Large intestine (tissue), 3 donors: ENCODE data around the gene COLQ. TPM values are rescaled to one million over a fixed set of nuclear protein-coding genes. Genes with fewer than 3 reads are reported as not detected.
"Not testable (repeated sequence)": the region's sequence is repeated elsewhere in the genome, so short reads cannot be mapped to it uniquely, and the experiment has no call there.

Experiments
- DNase-seq, 2 donors: peaks; one replicate each; pipeline versions ENCODE4 v3.0.0 to v3.0.0-alpha.2; 2013
- H3K27ac ChIP-seq: one replicate; pipeline ENCODE4 v1.5.1; 2013; ENCODE audit warnings: low read length
- H3K27me3 ChIP-seq: 2 replicates; pipeline ENCODE4 v1.6.1; 2013; ENCODE audit warnings: low read length; ENCODE audit not compliant: control insufficient read depth, insufficient read depth
- H3K36me3 ChIP-seq: 2 replicates; pipeline ENCODE4 v1.6.1; 2013; ENCODE audit warnings: low read length; ENCODE audit not compliant: control insufficient read depth, insufficient read depth
- H3K4me1 ChIP-seq: one replicate; pipeline ENCODE4 v1.6.1; 2013; ENCODE audit warnings: low read length; ENCODE audit not compliant: control insufficient read depth, insufficient read depth
- H3K4me3 ChIP-seq: one replicate; pipeline ENCODE4 v1.5.1; 2013; ENCODE audit warnings: low read length
- H3K9me3 ChIP-seq: one replicate; pipeline ENCODE4 v1.6.1; 2013; ENCODE audit warnings: mild to moderate bottlenecking, low read depth, low read length, moderate library complexity; ENCODE audit not compliant: control insufficient read depth
- WGBS: methylation state at CpG from one replicate; pipeline ENCODE4 v1.1.5; 2013; ENCODE audit warnings: low lambda C conversion rate; ENCODE audit not compliant: insufficient coverage; 5-methylcytosine and 5-hydroxymethylcytosine counted together
- polyA plus RNA-seq: library from polyadenylated mRNA; unstranded; fragments of 120-200 nt; gene quantifications from one replicate; pipeline ENCODE4 v1.2.1, GENCODE V29; 2013

Gene COLQ
- polyA plus RNA-seq, 1 donor: 4.7 TPM

DNA sequence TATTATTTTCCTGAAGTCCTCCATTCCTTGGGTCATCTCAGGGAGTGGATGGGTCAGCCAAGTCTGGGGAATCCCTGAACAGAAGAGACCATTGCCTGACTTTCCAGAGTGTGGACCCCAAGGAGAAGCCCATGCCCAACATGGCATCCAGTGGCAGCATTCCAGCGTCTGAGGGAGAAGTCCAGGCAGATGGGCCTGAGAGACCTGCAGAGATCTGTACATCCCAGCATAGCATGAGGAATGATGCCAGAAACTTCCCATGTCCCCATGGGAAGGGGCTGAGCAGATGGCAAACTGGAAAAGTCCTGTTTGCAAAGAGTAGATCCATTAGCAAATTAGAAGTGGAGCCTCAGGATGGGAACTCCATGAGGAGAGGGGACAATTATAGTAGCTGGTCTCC lies 17.6 kb upstream of the COLQ start:
- H3K4me3 ChIP-seq: no peak overlapping the region
- no peaks in the 10 kb centered on the region for H3K9me3 ChIP-seq
- H3K4me1 ChIP-seq: no peaks in the 10 kb centered on the region
- WGBS: no CpG with 5 or more reads among the region's 1 CpG
- no peaks in the 10 kb centered on the region for H3K27me3 ChIP-seq
- DNase-seq: no peak
- H3K27ac ChIP-seq: no peak overlapping the region
- H3K36me3 ChIP-seq: no peaks in the 10 kb centered on the region

DNA sequence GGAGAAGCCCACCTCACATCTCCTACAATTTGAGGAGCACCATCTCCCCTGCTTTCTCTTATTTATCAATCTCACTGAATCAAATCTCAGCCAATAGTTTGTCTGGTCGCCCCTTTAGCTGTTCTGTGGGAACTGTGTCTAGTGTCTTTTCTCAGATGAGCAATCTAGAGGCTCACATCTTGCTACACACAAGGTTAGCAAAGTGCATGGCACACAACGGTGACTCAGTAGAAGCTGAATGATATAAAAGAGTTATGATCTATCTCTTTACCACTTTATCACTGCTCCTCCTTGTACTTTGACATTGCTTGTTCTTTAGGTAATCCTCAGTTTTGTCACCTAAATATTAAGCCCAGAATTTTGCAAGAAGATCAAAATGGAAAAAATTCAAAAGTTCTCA lies 16.8 kb upstream of the COLQ start:
- no peak for DNase-seq
- Histone ChIP-seq H3K27ac (no peak overlapping the region), H3K4me3 (no peak overlapping the region), H3K4me1 (no peaks in the 10 kb centered on the region), H3K27me3 (no peaks in the 10 kb centered on the region), H3K36me3 (no peaks in the 10 kb centered on the region), H3K9me3 (no peaks in the 10 kb centered on the region)
- no CpG with 5 or more reads among the region's 2 CpGs for WGBS

DNA sequence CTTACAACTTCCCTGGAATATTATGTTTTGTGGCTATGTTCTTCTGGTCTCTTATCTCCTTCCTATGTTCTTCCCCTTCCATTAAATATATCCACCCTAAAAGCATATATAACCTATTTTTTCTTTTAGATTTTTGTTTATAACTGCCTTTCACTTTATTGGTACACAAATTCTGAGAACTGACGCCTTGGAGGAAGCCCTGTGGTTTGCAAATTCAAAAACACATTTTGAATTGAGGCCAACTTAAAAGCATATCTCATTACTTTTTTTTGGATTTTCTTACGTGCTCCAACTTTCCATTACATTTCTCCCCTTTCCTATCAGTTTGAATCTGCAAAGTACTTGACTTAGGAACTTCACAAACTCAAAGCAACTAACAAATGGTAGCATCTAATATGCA lies 15.3 kb upstream of the COLQ start:
- Histone ChIP-seq H3K4me1 (no peaks in the 10 kb centered on the region), H3K27ac (no peak overlapping the region), H3K4me3 (no peak overlapping the region), H3K36me3 (no peaks in the 10 kb centered on the region), H3K27me3 (no peaks in the 10 kb centered on the region), H3K9me3 (no peaks in the 10 kb centered on the region)
- no peak for DNase-seq
- 79% methylated on average over 2 of the region's 2 CpGs for WGBS

DNA sequence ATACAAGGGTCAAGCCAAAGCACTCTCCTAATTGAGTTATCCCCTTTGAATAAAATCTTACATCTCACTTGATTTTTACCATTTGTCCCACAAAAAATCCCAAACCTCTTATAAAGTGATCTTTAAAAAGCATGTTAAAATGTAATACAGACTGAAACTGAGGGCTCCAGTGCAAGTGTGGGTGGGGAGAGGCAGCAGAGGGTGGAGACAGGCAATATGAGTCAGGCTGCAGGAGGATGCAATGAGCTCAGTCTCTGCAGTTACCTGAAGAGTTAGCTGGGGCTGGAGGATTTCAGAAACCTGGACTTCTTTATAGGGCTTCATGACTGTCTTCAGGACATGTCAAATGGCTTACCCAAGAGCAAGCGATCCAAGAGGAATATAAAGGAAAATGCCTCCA lies 14.2 kb upstream of the COLQ start:
- Histone ChIP-seq H3K27ac (no peak overlapping the region), H3K9me3 (no peaks in the 10 kb centered on the region), H3K4me3 (no peak overlapping the region), H3K36me3 (no peaks in the 10 kb centered on the region), H3K27me3 (no peaks in the 10 kb centered on the region), H3K4me1 (no peaks in the 10 kb centered on the region)
- DNase-seq: no peak
- WGBS: no CpG with 5 or more reads among the region's 1 CpG

DNA sequence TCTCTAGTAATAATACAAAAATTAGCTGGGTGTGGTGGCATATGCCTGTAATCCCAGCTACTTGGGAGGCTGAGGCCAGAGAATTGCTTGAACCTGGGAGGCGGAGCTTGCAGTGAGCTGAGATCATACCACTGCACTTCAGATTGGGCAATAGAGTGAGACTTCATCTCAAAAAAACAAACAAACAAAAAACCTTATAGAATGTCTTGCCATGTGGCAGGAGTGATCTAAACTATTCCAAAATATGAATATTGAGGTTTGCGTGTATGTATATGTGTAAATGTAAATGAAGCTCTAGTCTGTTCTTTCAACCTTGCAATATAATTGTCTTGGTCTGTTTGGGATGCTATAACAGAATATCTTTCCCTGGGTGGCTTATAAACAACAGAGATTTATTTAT lies 11.1 kb upstream of the COLQ start:
- DNase-seq, H3K4me1 ChIP-seq, H3K27ac ChIP-seq, H3K36me3 ChIP-seq, H3K4me3 ChIP-seq, H3K27me3 ChIP-seq, H3K9me3 ChIP-seq: not testable (repeated sequence)
- no CpG with 5 or more reads among the region's 2 CpGs for WGBS

DNA sequence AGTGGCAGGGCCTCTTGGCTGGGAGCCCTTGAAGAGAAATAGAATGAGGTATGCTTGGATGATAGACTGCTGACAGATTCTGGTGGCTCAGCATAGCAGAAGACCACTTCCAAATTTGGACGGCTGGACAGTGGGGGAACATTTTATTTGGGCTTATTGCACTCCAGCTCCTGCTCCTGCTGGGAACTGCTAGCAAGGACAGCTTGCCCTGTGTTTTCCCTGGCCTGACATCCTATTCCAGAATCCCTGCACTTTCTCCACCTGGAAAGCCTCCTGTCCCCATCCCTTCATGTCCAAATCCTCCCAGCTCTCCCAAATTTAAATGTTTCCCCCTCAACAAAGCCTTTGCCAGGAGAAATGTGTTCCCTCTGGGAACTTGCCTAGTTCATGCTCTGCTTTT lies 9.8 kb upstream of the COLQ start:
- Histone ChIP-seq H3K27me3 (no peaks in the 10 kb centered on the region), H3K36me3 (no peaks in the 10 kb centered on the region), H3K4me1 (no peaks in the 10 kb centered on the region), H3K4me3 (no peak overlapping the region), H3K9me3 (no peaks in the 10 kb centered on the region), H3K27ac (no peak overlapping the region)
- DNase-seq: no peak
- WGBS: no CpG with 5 or more reads among the region's 1 CpG

DNA sequence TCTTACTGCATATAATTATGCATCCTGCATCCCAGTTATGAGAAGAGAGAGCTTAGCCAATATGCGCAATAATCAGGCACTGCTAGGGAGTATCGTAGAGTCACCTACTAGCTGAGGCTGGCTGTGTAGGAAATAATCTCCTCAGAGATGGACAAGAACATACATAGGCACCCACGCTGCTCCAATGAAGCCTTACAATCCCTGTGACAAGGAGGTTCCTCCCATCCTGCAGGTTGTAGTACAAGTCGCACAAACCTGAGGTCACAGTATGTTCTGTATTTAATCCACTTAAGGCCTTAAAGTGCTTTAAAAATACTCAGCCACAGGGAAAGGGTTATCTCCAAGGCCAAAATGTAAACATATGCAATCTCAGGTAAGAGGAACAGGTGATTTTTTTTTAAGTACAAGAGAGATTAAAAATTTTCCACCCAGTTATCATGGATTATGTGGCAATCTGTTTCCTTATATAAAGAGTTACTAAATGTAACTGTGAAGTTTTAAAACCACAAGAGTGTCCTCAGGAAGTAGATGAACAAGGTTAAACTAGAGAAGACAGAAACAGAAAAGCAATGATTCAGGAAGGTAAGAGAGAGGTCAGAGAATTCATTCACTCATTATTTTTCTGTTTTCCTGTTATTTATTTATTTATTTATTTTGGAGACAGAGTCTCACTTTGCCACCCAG lies 7.5 kb upstream of the COLQ start:
- no peaks in the 10 kb centered on the region for H3K36me3 ChIP-seq
- no peaks in the 10 kb centered on the region for H3K9me3 ChIP-seq
- H3K27ac ChIP-seq: no peak overlapping the region
- WGBS: no CpG with 5 or more reads among the region's 4 CpGs
- no peaks in the 10 kb centered on the region for H3K4me1 ChIP-seq
- H3K4me3 ChIP-seq: no peak overlapping the region
- no peaks in the 10 kb centered on the region for H3K27me3 ChIP-seq
- DNase-seq: no peak

DNA sequence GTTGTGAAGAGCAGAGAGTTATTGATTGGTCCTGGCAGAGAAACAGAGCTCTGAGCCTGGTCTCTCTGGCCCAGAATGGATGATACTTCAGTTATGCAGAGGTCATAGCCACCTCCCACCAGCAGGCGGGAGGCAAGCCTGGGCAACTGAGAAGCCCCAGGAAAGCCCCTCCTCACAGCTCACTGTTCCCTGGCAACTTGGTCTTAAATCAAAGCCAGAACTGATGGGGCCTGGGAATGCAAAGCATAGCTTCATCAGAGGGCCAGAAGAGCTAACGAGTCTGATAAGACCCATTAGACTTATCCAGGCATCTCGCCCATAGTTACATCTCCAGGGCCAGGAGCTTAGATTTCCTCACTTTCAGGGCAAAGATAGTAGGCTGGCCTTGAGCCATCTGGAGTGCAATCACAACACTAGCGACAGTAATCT lies 5.5 kb upstream of the COLQ start:
- H3K9me3 ChIP-seq: no peaks in the 10 kb centered on the region
- no CpG with 5 or more reads among the region's 4 CpGs for WGBS
- H3K4me1 ChIP-seq: no peaks in the 10 kb centered on the region
- DNase-seq: peak; percentile 29 to 35
- H3K27ac ChIP-seq: no peak overlapping the region
- no peaks in the 10 kb centered on the region for H3K36me3 ChIP-seq
- no peak overlapping the region for H3K4me3 ChIP-seq
- no peaks in the 10 kb centered on the region for H3K27me3 ChIP-seq

DNA sequence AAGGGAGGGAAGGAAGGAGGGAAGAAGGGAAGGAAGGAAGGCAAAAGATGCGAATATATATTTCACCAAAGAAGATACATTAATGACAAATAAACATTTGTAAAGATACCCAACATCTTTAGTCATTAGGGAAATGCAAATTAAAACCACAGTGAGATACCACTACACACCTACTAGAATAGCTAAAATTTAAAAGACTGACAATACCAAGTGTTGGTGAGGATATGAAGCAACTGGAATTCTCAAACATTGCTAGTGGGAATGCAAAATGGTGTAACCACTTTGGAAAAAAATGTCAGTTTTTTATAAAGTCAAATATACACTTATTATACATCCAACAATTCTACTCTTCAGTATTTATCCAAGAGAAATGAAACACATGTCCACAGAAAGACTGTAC lies 4.3 kb upstream of the COLQ start:
- DNase-seq: no peak
- H3K27ac ChIP-seq: no peak overlapping the region
- H3K9me3 ChIP-seq: no peaks in the 10 kb centered on the region
- no peaks in the 10 kb centered on the region for H3K4me1 ChIP-seq
- H3K36me3 ChIP-seq: no peaks in the 10 kb centered on the region
- no peak overlapping the region for H3K4me3 ChIP-seq
- no peaks in the 10 kb centered on the region for H3K27me3 ChIP-seq
- 100% methylated on average over 1 of the region's 1 CpG for WGBS

DNA sequence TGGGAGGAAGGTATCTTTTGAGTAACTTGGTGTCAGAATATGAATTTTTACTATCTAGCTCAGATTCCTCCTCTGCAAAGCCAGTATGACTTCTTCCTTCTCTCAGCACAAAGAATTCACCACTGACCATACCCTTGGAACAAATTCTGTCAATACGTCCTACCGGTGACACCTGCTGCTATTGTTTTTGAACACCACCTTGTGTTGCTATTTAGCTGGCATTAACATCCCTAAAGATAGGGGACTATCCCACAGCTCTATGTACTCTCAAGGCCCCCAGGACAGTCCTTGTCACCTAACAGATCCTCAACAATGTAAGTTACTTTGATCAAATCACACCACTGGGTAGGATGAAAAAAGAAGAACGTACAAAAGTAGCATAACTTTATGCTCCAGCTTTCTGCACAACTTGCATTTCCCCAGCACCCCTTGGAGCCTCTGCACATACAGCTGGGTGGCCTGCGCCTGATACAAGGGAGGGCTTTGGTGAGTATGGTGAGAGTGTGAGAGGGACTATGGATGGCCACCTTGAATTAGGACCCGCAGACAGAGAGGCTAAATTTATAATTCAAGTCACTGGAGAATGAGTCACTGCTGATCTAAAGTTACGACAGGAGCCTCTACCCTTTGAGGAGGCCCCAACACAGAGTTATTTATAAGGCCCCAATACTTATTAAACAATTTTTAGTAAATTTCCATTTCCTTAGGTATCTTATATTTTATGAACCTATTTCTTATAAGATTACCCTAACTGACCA lies 2.3 kb upstream of the COLQ start:
- Histone ChIP-seq H3K9me3 (no peaks in the 10 kb centered on the region), H3K27ac (no peak overlapping the region), H3K36me3 (no peaks in the 10 kb centered on the region), H3K4me3 (no peak overlapping the region), H3K4me1 (no peaks in the 10 kb centered on the region), H3K27me3 (no peaks in the 10 kb centered on the region)
- WGBS: 100% methylated on average over 1 of the region's 6 CpGs
- DNase-seq: no peak

DNA sequence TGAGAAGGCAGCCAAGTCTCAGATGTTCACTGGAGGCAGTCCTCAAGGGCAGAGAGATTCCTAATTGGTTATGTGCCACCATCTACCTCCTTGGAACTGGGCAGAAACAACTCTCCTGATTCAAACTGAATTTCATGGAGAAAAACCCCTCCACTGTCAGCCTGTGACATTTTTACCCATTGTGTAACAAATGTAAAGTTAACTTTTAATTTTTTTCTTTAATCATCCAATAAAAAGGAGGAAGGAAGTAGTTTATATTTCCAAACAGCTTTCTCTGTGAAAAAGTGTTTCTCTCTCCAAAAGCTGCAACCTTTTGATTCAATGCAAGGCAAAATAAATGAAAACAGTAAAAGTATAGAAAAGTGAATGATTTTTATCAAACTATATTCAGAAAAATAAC lies 510 bp upstream of the COLQ start:
- Histone ChIP-seq H3K4me1 (no peaks in the 10 kb centered on the region), H3K36me3 (no peaks in the 10 kb centered on the region), H3K27me3 (no peaks in the 10 kb centered on the region), H3K4me3 (no peak overlapping the region), H3K9me3 (no peaks in the 10 kb centered on the region), H3K27ac (no peak overlapping the region)
- no peak for DNase-seq
